NCI-H1092 (cell line): ENCODE measurements around the gene IRF2.
"Not testable (repeated sequence)": the region's sequence is repeated elsewhere in the genome, so short reads cannot be mapped to it uniquely, and the experiment has no call there.

Experiments
- DNase-seq: peaks from one replicate; lab custom pipeline; 2025; lab: John Stamatoyannopoulos, UW

The IRF2 gene

DNA sequence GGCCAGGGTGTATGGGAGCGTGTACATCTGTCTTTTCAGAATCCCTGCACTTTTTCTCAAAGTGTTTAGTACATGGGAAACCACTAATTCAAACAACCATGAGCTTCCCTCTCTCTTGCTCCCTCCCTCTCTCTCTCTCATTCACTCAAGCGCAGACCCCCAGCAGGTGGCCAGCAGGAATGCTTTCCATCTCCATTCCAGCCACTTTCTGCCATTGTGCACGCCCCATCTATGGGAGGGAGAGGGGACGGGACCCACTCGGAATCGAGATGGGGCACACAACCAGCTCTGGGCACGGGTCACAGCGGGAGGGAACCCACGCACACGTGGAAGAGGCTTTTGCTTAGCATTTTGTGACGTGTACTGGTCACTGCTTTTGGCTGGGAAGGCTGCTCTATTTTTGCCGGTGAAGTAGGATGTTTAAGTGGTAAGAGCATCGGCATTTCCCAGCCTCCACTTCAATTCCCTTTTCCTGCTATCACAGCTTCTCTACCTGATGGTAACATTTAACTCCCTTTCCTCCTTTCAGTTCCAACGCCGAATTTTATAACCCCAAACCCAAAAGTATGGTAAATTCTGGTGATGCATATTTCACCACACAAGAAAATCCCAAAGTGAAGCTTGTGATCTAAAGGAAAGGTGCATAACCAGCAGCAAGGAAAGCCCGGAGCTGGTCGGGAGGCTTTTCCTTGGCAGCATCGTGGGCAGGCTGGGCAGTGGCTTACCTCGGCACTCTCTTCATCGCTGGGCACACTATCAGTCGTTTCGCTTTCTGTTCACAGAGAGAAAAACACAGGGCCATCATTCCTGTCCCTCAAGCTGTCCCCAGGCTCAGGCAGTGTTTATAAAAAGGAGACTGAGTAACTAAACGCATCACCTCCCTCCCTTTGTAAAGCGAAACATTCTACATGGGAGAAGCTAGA is 84.1 kb downstream of the IRF2 start:
- no peak for DNase-seq

DNA sequence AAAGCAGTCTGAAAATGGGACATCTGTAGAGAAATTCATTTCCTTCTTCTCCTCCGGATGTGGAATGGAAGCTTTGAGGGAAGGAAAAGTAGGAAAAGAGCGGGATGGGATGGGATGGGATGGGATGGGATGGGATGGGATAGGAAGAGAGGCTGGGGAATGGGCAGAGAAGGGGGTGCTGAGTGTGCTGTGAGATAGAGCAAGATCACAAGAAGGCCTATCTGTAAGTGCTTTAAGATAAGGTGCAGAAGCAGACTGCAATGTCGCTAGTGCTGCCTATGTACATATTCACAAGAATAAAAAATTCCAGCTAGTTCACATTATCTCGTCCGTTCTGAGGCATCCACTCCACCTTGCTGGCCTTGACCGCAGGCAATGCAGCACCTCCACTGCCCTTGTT is 86.2 kb downstream of the IRF2 start:
- DNase-seq, result no peak

DNA sequence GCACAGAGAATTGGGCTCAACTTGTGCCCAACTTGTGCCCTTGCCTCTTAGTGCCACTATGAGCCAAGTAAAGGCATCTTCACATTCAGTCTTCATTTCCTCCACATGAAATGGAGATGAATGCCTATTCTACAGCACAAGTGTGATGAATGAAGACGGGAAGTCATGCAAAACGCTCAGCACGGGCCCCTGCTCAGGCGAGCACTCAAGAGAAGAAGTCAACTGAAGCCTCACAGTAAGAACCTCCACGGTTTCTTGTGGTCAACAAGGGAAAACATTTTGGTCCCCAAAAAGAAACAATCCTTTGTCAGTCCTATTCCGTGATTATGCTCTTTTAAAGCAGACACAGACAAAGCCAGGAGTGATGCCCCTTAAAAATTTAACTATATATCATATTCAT is 87.0 kb downstream of the IRF2 start:
- no peak for DNase-seq

DNA sequence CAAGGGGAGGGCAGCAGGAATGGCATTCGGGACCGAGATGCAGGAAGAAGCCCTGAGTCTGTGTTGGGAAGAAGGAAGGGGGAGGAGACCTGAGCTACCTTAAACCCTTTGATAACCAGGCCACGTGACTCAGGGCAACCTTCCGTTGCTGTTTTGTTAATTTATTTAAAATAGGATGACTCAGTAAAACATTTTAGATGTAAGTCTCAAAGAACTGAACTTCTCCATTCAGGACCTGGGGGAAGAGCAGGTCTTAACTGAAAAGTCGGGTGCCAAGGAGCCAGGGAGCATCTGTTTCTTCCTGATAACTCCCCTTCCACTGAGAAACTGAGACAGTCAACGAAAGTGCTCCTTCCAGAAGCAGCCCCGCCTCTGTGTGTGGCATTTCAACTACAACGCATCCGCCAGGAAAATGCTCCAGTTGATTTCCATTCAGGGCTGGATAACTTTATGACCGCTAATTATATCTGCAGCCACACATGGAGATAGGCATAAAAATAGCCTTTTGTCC is 88.0 kb downstream of the IRF2 start:
- DNase-seq, result no peak

DNA sequence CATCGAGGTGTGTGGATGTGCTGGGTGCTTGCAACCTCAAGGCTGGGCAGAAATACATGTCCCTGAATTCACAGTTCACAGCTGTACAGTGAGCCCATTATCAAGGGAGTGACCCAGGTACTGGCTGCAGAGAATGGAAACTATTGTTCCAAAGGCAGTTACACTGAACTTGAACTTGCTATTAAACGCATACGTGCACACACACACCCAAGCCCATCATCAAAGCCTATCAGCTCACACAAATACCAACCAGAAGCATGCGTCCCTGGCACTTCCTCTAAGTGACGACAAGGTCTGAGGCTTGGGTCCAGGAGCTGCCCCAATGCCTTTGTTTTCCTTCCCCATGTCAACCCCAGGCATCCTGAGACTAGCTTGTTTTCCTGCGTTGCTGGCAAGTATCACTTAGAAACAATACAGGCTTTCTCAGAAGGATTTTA is 88.6 kb downstream of the IRF2 start:
- DNase-seq, result no peak

DNA sequence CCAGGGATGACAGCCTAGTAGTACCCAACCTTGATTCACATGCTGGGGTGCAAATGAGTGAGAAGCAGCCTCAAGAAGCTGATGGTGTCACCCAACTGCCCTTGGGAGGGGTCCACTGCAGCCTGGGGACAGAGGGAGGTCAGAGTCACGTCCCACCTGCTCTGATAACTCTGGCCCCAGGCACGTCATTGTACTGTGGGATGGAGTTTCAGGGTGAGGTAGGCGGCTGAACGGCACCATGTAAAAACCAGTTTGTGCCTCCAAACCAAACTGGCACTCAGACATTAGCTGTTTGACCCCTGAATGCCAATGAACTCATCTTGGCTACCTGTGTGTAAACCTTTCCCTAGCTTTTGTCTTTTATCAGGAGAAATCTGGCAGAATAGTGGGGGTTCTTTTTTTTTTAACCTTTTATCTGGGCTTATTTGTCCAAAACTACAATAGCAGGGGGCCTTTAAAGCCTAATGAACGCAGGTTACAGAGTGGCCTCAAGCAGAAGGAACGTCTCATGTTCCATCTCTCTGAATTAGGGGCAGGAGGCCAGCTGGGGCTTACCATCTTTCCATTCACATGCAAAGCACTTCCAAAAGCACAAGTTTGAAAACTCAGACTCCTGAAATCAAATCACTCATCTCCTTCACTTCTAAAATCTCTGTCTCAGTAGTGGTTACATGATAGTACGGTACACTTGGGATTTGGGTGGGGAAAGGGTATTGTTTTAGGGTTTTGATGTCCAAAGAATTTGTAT is 89.4 kb downstream of the IRF2 start:
- no peak for DNase-seq

DNA sequence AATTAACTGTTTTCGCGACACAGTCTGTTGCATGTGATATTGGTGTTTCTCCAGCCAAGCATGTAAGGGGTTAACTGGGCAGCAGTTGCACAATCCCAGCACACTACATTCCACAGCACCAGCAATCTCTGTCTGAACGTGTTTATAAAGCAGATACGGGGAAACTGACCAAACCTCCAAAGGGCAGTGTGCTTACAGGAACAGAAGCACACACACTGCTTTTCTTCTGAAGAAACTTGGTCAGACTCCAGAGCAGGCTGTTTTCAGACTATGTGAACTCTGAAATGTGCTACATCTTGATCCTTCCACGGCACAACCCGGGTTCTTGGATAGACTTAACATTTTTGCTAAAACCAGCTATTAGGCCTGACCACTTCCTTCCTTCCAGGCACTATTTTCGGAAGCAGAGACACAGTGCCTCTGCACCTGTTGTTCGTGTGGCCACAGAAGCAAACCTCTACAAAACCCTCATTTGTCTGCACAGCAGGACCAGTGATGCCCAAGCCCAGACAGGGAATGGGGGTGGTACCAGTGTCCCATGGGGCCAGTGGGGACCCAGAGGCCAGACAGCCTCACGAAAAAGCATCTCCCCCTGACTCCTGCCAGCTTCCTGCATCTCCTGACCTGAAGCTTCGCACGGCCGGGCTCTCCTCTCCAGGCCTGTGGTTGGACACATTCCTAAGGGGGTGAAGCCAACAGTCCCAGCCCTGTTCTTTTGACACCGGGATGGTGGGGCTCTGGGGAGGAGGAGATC is 90.1 kb downstream of the IRF2 start:
- no peak for DNase-seq

DNA sequence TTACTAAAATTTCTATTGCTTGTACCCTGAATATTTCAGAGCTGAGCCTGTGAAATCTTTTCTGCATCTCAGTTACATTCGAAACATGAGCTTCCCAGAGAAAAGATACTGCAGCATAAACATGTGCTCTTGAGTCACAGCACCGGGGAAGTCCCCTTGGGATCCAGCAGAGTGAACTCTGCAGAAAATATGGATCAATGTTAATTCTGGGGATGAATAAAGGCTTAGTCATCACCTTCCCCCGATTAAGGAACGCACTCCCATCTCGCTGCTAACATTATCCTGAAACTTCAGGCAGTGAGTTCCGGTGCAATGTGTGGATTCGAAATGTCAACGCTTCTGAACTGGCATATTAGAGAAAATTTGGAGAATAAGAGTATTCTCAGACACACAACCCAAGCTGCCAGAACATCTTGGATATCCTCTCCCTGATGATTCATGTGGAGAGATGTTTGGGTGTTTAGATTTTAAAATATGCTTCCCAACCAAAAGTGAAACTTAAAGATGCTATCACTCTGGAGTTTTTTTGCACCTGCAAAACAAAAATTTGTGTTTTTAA is 90.8 kb downstream of the IRF2 start:
- no peak for DNase-seq

DNA sequence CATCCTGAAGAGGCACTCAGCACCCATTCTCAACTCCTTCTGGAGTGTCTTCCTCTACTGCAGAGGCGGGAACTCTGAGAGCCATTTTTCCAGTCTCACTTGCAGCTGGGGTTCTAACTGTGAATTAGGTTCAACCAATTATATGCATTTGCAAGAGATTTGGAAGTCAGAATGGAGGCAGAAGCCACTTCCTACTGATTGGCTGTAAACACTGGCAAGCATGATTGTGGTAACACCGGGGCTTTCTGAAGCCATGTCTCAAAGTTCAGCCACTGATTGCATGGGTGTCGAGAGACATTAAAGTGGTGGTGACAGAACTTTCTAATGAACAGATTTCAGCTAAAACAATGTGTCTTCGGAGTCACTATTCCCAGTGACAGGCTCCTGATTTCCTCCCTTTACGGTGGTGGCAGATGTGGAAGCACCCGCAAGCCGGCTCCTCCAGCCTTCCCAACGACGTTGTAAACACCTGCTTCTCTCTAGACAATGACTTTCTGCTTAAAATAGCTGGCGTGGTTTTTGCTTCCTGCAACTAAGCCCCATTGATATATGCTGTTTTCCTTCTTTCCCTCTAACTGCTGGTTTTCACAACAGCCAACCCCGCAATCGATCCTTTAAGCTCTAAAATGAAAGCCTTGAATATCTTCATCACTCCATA is 92.0 kb downstream of the IRF2 start:
- DNase-seq, result peak; percentile 34

DNA sequence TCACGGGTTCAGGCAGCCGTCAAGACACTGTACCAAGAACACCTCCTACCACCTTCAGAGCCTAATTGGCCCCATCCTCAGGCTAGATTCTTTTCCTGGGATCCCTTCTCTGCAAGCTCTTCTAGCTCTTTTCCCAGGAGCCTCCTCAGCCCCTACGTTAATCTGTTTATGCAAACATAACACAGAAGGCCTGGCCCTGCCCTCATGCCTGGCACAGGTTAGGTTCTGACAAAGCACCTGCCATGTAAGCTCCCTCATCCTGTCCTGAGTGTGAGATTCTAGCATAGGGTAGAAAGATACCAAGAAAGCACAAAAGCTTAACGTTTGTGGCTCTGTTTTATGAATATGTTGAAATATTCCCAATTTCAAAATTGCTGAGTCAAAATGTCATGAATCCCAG is 93.6 kb downstream of the IRF2 start:
- DNase-seq, result no peak

DNA sequence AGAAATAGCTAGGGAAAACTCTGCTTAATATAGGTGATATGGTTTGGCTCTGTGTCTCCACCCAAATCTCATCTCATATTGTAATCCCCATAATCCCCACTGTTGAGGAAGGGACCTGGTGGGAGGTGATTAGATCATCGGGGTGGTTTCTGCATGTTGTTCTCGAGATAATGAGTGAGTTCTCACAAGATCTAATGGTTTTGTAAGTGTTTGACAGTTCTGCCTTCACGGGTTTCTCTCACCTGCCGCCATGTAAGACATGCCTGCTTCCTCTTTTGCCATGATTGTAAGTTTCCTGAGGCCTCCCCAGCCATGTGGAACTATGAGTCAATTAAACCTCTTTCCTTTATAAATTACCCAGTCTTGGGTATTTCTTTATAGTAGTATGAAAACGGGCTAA is 94.1 kb downstream of the IRF2 start:
- DNase-seq, result not testable (repeated sequence)

DNA sequence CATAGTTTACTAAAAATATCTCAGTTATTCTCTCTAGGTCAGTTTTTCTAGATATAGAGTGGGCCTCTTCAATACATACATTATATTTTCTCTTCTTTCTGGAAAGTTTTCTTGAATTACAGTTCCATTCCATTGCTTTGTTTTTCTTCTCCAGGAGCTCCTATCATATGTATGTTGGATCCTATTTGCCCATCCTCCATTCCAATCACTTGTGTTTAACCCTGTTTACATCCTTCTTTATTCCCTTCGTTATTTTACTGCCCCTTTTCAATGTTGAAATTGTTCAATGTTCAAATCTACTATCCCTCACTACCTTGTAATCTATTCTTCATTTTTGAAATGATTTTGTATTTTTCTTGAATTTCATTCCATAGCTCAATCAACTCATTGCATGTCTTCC is 97.4 kb downstream of the IRF2 start:
- no peak for DNase-seq

DNA sequence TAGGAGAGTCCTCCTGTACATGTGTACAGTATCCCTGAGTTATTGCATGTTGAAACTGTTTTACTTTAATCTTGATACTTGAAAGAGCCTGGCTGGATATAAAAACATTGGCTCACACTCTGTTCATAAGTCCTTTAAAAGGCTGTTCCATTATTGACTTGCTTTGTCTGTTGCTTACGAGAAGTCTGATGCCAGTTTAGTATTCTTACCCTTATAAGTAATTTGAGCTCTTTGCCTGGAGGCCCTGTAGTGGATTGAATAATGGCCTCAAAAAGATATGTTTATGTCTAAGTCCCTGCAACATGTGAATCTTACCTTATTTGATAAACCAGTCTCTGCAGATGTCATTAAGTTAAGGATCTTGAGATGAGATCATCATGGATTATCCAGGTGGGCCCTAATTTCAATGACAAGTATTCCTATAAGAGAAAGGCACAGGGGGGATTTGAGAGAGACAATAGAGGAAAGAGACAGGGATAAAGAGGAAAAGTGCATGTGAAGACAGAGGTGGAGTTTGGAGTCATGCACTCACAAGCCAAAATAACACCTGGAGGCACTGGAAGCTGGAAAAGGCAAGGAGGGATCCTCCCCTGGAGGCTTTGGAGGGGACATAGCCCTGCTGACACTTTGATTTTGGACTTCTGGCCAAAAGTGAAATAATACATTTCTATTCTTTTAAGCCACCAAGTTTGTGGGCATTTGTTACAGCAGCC is 98.1 kb downstream of the IRF2 start:
- DNase-seq, result no peak

DNA sequence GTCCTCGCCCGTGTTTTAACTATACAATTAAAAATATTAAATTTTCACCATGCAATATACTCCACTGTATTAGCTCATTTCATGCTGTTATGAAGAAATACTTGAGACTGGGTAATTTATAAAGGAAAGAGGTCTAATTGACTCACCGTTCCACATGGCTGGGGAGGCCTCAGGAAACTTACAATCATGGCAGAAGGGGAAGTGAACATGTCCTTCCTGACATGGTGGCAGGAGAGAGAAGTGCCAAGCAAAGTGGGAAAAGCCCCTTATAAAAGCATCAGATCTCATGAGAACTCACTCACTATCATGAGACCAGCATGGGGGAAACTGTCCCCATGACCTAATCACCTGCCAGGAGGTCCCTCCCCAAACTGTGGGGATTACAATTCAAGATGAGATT is 98.7 kb downstream of the IRF2 start:
- DNase-seq, result not testable (repeated sequence)

DNA sequence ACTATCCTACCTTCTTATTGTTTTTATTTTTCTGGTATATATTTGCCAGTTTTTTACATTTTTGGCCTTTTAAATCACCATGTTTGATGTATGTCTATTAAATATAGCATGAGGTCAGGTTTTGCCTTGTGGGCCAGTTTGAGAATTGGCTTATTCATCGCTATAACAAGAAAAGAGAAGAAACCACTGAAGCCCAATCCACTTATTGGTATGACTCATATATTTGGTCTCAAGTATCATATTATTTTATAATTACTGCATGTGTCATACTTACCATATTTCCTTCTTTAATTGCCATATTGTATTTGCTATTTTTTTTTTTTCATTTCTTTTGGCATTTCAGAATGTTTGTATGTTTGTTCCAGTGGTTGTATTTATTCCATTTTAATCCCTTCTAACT is 99.3 kb downstream of the IRF2 start:
- no peak for DNase-seq

DNA sequence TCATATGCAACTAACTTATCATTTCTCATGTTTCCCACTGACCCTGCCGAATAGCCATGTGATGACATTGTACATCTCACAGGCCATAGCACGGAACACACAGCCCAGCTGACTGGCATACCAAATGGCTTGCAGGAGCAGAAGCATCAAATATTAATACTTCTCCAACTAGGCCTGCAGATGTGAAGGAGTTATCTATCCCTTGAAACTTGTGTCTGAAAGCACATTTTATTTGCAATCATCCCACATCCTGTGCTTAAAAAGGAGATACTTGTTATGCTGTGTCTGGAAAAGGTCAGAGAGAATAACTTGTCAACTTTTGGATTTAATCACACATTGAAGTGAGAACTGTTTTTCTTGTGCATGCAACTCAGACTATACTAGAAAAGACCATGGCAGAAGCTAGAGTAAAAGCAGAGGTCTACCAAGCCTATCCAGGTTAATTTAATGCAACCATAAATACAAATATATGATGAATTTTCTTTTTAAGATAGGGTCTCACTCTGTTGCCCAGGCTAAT is 100.4 kb downstream of the IRF2 start:
- DNase-seq, result no peak

DNA sequence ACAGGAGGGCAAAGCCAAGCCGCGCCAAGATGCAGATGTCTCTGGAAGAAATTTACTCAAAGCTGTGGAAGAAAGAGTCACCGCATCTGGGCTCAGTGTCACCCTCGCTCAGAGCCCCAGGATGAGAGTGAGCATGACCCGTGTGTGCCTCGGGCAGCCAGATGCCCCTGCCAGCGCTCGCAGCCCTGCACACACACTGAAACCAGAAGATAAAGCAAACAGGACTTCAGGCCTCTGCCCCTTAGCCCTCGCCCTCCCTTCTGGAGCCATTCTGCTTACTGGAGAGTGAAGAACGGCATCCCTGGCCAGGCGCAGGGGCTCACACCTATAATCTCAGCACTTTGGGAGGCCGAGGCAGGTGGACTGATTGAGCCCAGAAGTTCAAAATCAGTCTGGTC is 103.0 kb downstream of the IRF2 start:
- no peak for DNase-seq

DNA sequence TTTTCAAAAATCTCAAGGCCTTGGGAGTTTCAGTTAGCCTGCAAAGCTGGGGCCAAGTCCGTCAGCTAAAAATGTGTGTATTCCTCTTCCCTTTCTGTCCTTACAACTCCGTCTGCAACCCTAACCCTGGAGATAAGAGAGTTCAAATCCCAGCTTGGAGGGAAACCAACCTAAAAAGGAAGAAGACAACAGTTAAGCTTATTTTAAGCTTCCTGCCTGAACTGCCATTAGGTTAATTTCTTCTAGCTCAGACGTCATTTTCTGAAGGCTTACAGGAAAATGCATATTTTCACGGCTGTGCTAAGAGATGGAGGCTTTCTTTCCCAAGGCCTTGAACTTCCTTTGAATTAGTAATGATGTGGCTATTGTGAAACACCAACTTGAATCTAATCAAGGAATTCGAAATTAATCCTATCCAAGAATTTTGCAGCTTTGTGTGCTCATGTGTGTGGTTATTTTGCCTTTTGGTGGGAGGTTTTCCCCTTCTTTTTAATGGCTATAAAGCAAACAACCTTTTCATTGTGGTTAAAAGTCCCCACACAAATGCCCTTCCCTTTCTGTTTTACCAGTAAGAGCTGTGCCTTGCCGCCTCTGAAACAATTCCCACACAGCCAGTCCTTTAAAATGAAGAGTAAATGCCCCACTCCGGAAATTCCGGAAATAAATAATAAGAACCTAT is 103.5 kb downstream of the IRF2 start:
- DNase-seq, result no peak

DNA sequence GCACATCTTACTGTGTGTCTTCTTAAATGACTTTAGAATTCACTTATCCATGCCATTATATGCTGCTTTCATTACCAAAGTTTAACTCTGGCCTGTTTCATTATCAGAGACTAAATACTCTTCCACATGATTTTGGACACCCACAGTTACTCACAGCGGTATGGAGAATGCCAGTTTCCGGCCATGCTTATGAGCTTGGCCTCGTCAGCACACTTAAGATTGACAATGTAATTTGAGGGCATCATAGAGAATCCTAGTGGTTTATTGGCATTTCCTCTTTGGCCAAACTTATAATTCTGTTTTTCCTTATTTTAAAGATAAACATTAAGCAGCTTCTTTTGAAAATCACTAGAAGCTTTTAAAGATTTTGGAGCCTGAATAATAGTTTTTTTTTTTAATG is 104.5 kb downstream of the IRF2 start:
- DNase-seq, result no peak

DNA sequence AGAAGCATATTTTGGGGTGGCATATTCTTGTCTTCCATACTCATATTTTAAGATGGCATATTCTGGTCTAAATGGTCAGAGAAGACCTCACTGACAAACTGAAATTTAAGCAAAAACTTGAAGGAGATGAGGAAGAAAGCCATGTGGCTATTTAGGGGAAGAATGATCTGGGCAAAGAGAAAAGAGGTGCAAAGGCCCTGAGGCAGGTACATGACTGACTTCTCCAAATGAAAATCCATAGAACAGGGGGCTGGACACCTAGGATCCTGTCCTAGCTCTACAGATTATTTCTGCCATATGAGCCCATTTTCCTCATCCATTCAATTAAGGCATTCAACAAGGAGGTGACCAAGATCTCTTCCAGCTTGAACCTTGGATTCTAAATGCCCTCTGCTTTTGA is 105.6 kb downstream of the IRF2 start:
- DNase-seq, result no peak
